PFSK-1 (cell line): ENCODE data around the gene SH3BGRL2.

ENCODE experiments used
- POLR2AphosphoS5 ChIP-seq: IDR thresholded peaks from 2 replicates; pipeline ENCODE4 v1.6.1; 2012; ENCODE audit warnings: low read depth, mild to moderate bottlenecking, control low read depth, low read length, moderate library complexity
- REST ChIP-seq, 2 experiments: IDR thresholded peaks; 2 replicates each; pipeline versions ENCODE4 v1.6.1 to v1.8.0; 2011 to 2012; ENCODE audit warnings: low read depth in 2 of 2, low read length in 2 of 2, control low read depth in 1 of 2, inconsistent platforms in 1 of 2, mild to moderate bottlenecking in 1 of 2, moderate library complexity in 1 of 2; ENCODE audit not compliant: insufficient read depth in 1 of 2
- TAF1 ChIP-seq: IDR thresholded peaks from 2 replicates; pipeline ENCODE4 v1.6.1; 2012; ENCODE audit warnings: low read length, control low read depth, borderline replicate concordance; ENCODE audit not compliant: insufficient read depth

DNA sequence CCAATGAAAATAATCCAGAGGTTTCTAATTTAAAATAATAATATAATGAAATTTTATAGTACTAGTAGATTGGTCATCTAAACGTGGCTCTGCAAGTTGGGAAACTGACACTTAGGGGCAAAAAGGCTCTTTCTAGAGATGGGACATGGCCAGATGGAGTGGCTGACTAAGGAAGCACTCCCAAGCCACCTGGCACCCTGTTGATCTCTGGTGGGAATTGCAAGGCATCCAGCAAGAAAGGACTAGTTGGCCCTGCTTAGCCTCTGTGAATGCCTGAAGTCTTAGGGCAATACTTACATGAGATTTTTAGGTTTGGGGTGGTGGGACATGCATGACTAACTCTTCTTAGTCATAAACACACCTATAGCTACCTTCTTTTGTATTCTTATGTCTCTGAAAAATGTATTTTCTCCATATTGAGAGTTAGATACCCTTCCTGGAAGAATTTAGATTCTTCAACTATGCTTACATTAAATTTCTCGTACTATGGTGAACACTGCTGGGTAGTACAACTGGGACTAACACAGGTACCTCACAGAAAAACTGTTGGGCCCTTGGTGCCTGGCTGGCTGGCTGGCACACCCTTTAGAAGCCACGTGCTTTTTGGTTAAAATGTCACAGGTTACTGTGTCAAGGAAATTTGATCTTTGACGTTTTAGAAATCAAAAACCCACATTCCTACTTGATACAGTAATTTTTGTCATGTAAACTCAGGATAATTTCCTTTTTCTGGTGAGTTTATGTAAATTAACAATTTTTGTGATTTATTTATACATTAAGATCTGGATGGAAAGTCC lies 25.0 kb upstream of the SH3BGRL2 start:
- TF ChIP-seq TAF1 (no peak), POLR2AphosphoS5 (no peak), REST (IDR thresholded peaks at IDR 0.05; ENCODE audit: insufficient read depth in 1 of 2, low read depth in 2 of 2, low read length in 2 of 2) (no peak)
